Measurements from ENCODE around the gene TMEM178A. TPM values are rescaled to one million over a fixed set of nuclear protein-coding genes. Genes with fewer than 3 reads are reported as not detected.

Gene TMEM178A
- total RNA-seq, 1 experiment from 2014 or later, result 7.5 TPM

GRCh38 chr2:39755466-39755865, 89.7 kb downstream of the TMEM178A start:
- no peak overlapping the region for H3K56ac ChIP-seq (ENCODE audit: insufficient read length, low read depth, low read length)
- no peak overlapping the region for H2AFZ ChIP-seq (ENCODE audit: low read length)
- H2BK20ac ChIP-seq (ENCODE audit: low read depth, low read length, poor library complexity, severe bottlenecking), result no peak overlapping the region
- no peak overlapping the region for H2BK15ac ChIP-seq (ENCODE audit: low read depth, low read length)
- no peak overlapping the region for H2BK120ac ChIP-seq (ENCODE audit: low read depth, low read length, poor library complexity, severe bottlenecking)
- no peaks in the 10 kb centered on the region for H4K20me1 ChIP-seq (ENCODE audit: control insufficient read depth, insufficient read depth, insufficient read length)
- no peak for DNase-seq
- H3K18ac ChIP-seq (ENCODE audit: insufficient read length, low read depth, low read length), result no peak overlapping the region
- H3K4me1 ChIP-seq (ENCODE audit: insufficient read depth, low read length), result no peaks in the 10 kb centered on the region
- no peak overlapping the region for H4K5ac ChIP-seq (ENCODE audit: insufficient read length, low read depth, low read length)
- no peaks in the 10 kb centered on the region for H3K27me3 ChIP-seq (ENCODE audit: insufficient read depth, low read length)
- no peak overlapping the region for H3K14ac ChIP-seq (ENCODE audit: insufficient read depth, low read length)
- H3K27ac ChIP-seq (ENCODE audit: insufficient read length, low read depth, low read length), result no peak overlapping the region
- no peak overlapping the region for H3K9ac ChIP-seq (ENCODE audit: extremely low read depth, insufficient read length, low read length)
- H2BK12ac ChIP-seq (ENCODE audit: insufficient read length, low read depth, low read length), result no peak overlapping the region
- H3K79me2 ChIP-seq (ENCODE audit: insufficient read depth, low read length), result no peaks in the 10 kb centered on the region
- H3K4me1 Mint-ChIP-seq, result peaks cover 0 to 4% of the 10 kb centered on the region in 2 experiments; a peak in 1 of 4 replicates
- no peaks in the 10 kb centered on the region for H3K9me3 ChIP-seq (ENCODE audit: control insufficient read depth, low read depth, low read length)
- no peak overlapping the region for H4K91ac ChIP-seq (ENCODE audit: insufficient read length, low read depth, low read length)
- TF ChIP-seq CTCF (conservative IDR thresholded peaks at IDR 0.05), result no peak
- H3K27me3 Mint-ChIP-seq (ENCODE audit: low read depth), result no peaks in the 10 kb centered on the region
- H3K27ac Mint-ChIP-seq, result no peak overlapping the region
- no peaks in the 10 kb centered on the region for H3K79me1 ChIP-seq (ENCODE audit: insufficient read depth, low read depth, low read length, poor library complexity, severe bottlenecking)
- no peak overlapping the region for H3K4me2 ChIP-seq (ENCODE audit: insufficient read depth, insufficient read length, low read length)
- WGBS (ENCODE audit: extremely low coverage, insufficient read length, low lambda C conversion rate), result no CpG with 5 or more reads among the region's 1 CpG
- no peak overlapping the region for H3K23ac ChIP-seq (ENCODE audit: insufficient read length, low read depth, low read length)
- no peak overlapping the region for H3K4ac ChIP-seq (ENCODE audit: low read depth, low read length)
- no peak overlapping the region for H3T11ph ChIP-seq (ENCODE audit: low read length)
- no peak overlapping the region for H4K8ac ChIP-seq (replicated peaks; ENCODE audit: insufficient read length, low read depth, low read length)
- H3K9me3 Mint-ChIP-seq, result no peaks in the 10 kb centered on the region
- H3K4me3 Mint-ChIP-seq, result no peak overlapping the region
- no peak overlapping the region for H2AK5ac ChIP-seq (ENCODE audit: insufficient read length, low read length)
- H3K36me3 Mint-ChIP-seq (ENCODE audit: insufficient read depth in 1 of 3, low read depth in 3 of 3), result peaks cover 29 to 63% (median 60%) of the 10 kb centered on the region in 3 experiments
- no peak overlapping the region for H2BK5ac ChIP-seq (ENCODE audit: insufficient read length, low read length)
- H3K23me2 ChIP-seq (ENCODE audit: insufficient read length, low read depth, low read length, poor library complexity, severe bottlenecking), result no peaks in the 10 kb centered on the region

Data from H9 (cell line).